ENCODE results near the gene ASAP3.

ASAP3 gene

GRCh38 chr1:23483321-23484252 lies at the start of gene ASAP3:
Gene ASAP3 (minus strand): TSS chr1:23484179. CDS start chr1:23484133, 46 bp downstream.
- DNase-seq = no peak

DNA sequence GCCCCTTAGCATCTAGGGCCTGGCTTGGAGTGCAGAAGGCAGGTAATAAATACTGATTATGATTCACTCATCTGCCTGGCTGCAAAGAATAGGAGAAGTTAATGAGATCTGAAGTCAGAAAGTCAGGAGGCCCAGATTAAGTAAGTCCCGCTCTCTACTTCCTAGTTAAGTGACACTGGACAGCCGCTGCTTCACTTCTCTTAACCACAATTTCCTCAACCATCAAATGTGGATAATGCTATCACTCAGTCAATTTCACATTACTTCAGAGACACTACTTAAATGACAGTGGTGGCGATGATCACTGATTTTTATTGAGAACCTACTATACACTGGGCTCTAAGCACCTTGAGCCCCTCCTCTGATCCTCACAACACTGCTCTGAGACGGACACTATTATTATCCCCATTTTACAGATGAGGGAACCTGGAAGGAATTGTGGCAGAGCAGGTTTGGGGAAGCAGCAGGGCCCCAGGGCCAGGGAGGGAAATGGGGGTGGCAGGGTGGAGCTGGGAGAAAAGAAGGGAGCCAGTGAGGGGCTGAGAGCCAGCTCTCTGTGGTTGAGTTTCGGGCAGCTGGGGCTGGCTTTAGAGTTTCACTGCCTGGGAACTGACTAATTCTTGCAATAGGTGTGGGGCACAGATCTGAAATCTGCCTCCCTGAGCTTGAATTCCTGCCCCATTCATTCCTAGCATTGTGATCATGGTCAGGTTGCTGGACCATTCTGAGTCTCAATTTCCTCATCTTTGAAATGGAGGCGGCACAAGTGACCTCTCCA lies 49.5 kb upstream of the ASAP3 start:
- no peak for DNase-seq

DNA sequence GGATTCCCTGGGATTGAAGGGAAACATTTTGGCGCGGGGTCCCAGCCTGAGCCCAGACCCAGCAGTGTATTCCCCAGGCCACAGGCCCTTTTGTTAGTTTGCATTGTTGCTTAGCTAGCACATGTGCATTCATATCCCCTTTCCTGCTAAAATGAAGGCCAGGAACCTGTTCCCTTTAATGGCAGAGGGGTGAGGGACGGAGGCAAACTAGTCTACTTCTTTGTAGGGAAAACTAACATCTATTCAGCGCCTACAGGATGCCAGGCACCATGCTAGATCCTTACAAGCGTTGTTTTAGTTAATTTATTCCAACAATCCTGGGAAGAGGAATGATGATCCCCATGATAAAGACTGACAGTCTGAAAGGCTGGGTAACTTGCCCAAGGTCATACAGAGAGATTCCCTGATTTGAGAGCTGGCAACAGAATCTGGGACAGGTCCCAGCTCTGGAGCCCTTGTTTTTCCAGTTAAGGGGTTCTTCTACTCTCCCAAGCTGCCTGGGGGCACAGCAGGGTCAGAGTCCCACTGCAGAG lies 47.6 kb upstream of the ASAP3 start:
- no peak for DNase-seq

GRCh38 chr1:23530747-23531561 lies 47.0 kb upstream of the ASAP3 start, which contains the start of gene E2F2:
Gene E2F2 (minus strand): TSS chr1:23531233. CDS start chr1:23530793, 440 bp downstream.
- peak; percentile 87 for DNase-seq

- no peak for DNase-seq
These were observed 46.2 kb upstream of the ASAP3 start for GRCh38 chr1:23530087-23530746.

DNA sequence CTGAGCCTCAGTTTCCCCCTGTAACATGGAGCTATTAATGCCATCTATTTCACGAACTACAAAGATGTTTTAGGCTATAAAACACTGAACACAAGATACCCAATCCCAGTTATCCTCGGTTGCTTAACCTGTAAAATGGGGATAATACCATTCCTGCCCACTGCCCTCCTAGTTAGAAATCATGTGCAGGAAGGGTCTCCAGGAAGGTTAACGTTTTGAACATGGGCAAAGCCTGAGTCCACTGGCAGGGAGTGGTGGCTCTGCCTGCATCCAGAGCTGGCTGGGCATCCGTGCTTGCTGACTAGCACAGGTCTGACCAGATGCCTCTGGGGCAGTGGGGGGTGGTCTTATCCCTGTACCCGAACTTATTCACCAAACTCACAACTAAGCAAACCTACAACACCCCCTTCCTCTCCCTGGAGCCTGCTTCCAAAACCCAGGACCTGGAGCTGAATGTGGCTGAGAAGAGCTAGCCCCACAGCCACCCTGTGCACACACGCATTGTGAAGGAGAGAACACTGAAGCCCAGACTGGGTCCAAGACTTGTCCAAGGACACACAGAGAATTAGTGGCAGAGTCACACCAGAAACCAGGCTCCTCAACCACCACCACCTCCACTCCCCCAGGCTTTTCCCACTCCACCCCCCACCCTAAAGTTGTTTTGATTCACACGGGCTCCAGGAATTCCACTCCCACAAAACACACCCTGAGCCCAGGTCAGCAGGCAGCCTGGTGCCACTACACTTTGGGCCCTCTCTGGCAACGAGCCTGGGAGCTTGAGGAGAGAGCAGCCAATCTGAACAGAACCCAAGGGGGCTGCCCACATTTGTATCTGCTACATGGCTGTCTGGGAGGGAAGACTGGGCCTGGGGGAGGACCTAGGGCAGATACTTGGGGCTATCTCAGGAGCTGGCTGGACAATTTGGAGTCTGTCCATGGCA lies 45.4 kb upstream of the ASAP3 start:
- peak; percentile 46 for DNase-seq

DNA sequence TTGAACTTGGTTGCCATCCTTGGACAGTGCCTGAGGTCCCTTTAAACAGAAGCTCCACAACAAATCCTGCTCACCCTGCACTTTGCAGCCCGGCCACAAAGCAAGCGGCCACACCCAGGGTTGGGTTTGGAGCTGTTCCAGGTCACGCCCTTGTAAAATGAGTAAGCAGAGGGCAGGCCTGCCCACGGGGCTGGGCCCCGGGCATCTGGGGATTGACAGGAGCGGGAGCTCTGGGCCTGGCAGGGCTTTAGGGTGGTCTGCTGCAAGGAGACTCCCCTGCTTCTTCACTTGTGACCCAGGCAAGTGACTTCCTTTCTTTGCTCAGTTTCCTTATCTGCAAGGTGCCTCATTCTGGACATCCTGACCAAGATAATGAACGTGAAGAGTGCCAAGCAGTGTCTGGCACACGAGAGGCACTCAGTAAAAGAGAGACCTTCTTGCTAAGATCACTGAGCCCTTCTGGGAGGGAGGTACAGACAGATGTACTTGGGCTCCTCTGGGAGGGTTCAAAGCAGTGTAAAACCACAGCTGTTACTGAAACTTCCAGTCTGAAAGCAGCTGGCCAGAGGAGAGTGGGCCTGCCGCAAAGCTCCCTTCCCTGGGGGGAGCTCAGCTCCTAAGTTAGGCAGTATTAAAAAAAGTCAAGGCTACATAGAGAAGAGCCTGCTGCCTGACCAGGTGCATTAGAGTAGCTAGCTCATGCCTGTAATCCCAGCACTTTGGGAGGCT lies 44.4 kb upstream of the ASAP3 start:
- DNase-seq = peak; percentile 90

DNA sequence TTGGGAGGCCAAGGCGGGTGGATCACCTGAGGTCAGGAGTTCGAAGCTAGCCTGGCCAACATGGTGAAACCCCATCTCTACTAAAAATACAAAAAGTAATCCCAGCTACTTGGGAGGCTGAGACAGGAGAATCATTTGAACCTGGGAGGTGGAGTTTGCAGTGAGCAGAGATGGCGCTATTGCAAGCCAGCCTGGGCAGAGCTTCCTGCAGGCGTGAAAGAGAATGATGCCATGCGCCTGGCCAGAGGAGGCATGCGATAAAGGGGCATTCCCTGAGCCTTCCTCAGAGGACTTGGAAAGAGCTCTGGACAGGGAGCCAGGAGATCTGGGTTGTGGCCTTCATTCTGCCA lies 43.9 kb upstream of the ASAP3 start:
- DNase-seq = no peak

GRCh38 chr1:23527366-23527765 lies 43.4 kb upstream of the ASAP3 start:
- DNase-seq = no peak

- DNase-seq = no peak
These were observed 42.5 kb upstream of the ASAP3 start for GRCh38 chr1:23526329-23527041.

DNA sequence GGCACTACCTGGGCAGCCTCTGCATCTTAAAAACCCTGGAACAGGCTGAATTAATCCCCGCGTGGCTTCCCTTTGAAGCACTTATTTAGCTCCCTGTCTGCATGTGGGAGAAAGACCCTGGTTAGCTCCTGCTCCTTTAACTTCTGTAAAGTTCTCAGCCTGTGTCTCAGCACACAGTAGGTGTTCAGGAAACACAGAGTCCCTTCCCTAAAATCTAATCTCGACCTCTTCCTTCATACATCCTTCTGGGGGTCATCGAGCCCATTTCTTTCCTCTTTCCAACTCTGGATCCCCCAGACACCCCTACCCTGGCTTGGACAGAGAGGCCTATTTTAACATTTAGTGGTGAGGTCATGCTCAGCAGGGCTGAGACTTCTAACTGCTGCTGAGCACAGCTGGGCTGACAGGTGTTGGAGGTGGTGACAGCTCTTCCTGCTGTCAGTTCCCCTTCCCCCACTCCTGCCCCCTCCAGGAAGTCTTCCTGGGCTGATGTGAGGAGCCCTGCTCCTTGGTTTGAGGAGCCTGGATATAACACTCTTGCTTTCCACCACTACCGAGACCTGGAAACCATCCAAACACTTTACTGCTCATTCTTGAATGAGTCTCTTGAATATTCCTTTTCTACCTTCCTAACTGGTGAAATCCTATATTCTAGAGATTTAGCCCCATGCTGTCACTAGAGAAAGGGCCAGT lies 41.7 kb upstream of the ASAP3 start:
- DNase-seq = no peak

DNA sequence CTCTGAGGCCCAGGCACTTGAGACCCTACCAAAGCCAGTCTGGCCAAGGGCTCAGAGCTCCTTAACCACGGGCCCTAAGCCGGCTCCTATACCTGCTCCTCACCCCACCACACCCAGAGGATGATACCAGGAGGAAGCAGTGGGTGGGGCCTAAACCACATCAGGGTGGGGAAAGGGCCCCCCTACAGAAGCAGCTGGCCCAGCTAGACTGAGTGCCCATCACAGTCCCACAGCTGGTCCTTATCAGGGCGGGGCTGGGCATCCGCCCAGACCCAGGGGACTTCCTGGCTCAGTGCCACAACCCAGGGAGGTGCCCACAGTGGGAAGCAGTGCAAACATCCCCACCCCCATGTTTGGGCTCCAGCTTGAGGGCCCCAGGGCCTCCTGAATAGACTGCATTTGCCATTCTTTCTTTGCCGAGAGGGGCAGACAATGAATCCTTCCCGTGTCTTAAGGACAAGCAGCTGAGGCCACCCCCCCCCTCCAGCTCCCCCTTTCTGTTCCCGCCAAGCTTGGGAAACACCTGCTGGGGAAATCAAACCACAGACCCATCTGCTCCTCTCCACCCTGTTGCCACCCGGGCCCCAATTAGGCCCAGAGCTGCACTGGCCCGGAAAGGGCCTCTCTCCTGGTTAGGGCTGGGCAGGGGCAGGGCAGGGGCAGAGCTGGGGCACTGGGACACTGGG lies 40.9 kb upstream of the ASAP3 start:
- DNase-seq = peak; percentile 84

GRCh38 chr1:23524163-23524562 lies 40.2 kb upstream of the ASAP3 start:
- no peak for DNase-seq

DNA sequence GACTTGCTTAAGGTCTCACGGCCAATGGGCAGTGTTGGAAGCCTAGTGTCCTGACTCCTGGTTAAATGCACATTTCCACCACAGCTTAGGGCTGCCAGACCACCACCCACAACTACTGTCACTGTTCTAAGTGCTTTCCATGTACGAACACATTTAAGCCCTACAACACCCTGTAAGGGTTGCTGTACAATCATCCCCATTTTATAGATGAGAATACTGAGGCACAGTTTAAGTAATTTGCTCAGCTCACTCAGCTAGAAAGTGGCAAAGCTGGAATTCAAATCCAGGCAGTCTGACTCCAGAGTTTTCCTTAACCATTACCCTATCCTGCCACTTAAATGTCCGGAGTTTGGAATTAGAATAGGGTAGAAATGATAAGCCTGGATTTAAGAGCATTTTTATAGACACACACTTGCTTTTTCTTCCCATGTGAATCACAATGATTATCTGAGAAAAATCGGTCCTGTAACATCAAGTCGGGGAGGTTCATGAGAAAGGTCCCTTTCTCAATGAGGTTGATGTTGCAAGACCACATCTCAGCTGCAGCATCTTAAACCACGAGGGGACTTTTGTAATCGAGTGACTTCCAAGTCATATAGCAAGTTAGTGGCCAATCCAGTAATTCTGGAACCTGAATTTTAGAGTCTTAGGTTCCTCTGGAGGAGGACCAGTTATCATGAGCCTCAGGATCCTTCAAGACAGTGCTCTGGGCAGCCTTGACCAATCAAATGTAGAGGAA lies 38.4 kb upstream of the ASAP3 start:
- DNase-seq = no peak

DNA sequence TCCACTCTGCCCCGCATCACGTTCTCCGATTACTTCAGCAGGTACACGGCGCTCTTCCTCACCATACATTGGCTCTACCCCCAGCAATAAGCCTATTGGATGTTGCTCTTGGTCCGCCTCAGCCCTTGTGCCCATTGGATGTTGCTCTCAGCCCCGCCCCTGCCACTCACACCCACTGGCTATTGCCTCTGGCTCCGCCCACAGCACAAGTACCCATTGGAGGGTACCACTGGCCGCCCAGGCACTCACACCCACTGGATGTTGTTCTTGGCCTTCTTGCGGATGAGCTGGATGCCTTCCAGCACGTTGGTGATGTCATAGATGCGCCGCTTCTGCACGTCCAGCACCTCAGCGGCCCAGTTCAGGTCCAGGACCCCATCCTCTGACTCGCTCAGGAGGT lies 37.6 kb upstream of the ASAP3 start:
- no peak for DNase-seq

DNA sequence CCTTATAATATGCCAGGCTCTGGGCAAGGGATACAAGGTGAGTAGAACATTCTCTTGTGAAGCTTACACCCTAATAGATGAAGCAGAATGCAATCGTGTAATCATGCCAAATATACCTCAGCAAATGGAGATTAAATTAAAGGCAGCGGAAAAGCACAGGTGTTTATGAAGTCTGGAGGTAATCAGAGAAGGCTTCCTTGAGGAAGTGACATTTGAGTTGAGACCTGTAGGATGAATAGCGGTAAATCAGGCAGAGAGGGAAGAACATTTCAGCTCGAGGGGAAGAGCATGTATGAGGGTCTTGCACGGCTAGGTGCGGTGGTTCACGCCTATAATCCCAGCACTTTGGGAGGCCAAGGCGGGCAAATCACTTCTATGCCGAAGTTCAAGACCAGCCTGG lies 33.6 kb upstream of the ASAP3 start:
- DNase-seq = no peak

- DNase-seq = no peak
These were observed 31.9 kb upstream of the ASAP3 start for GRCh38 chr1:23515905-23516304.
